Endothelial cell of umbilical vein (primary cell): Measurements from ENCODE around the gene CCR2. TPM values are rescaled to one million over a fixed set of nuclear protein-coding genes. Genes with fewer than 3 reads are reported as not detected.
"Not testable (repeated sequence)": the region's sequence is repeated elsewhere in the genome, so short reads cannot be mapped to it uniquely, and the experiment has no call there.

ENCODE experiments used
- BruUV-seq: library from RNA; stranded (reverse); fragments of 400-500 nt; replicated peaks from 2 replicates; lab custom pipeline; 2021; lab: Mats Ljungman, UMichigan
- CTCF ChIA-PET: fragments of 300-600, 350-600 bp; sonication (Branson Sonifier 250); formaldehyde crosslinking; loops from one replicate; lab custom pipeline; 2021; ENCODE audit warnings: antibody characterized with exemption, inconsistent platforms; lab: Charles Lee
- POLR2A ChIA-PET: fragments of 300-600, 350-600 bp; sonication (Branson Sonifier 250); formaldehyde crosslinking; loops from one replicate; lab custom pipeline; 2021; ENCODE audit warnings: antibody characterized with exemption, inconsistent platforms; lab: Charles Lee
- DNase-seq: peaks from one replicate; pipeline ENCODE4 v3.0.0-alpha.2; 2011; ENCODE audit warnings: low read depth, low spot score
- FAIRE-seq: peaks from 2 replicates; lab custom pipeline; 2011; peaks lifted over from hg19 to GRCh38; lab: Jason Lieb, UNC
- H2AFZ ChIP-seq: 2 replicates; pipeline ENCODE4 v1.6.0; 2012; ENCODE audit warnings: low read depth, low read length, control low read depth, inconsistent platforms
- H3K27ac ChIP-seq: 2 replicates; pipeline ENCODE4 v1.5.1; 2011; ENCODE audit warnings: low read depth, mild to moderate bottlenecking, control low read depth, low read length, moderate library complexity; ENCODE audit not compliant: insufficient read depth
- H3K27me3 ChIP-seq, 2 experiments: 2 replicates each; pipeline versions ENCODE4 v1.6.0 to v1.6.1; 2011; ENCODE audit warnings: low read length in 2 of 2, mixed read lengths in 1 of 2; ENCODE audit not compliant: control insufficient read depth in 2 of 2, insufficient read depth in 2 of 2
- H3K36me3 ChIP-seq, 2 experiments: 2 replicates in 1 of 2; 3 replicates in 1 of 2; pipeline ENCODE4 v1.5.1; 2011; ENCODE audit warnings: low read length in 2 of 2, mild to moderate bottlenecking in 1 of 2, moderate library complexity in 1 of 2; ENCODE audit not compliant: control insufficient read depth in 2 of 2, insufficient read depth in 2 of 2; ENCODE audit errors: extremely low read depth in 1 of 2
- H3K4me1 ChIP-seq: 3 replicates; pipeline ENCODE4 v1.5.1; 2011; ENCODE audit warnings: mild to moderate bottlenecking, low read length; ENCODE audit not compliant: control insufficient read depth, insufficient read depth; ENCODE audit errors: extremely low read depth
- H3K4me2 ChIP-seq: 2 replicates; pipeline ENCODE4 v1.6.1; 2011; ENCODE audit warnings: low read length, control low read depth, mixed read lengths; ENCODE audit not compliant: insufficient read depth
- H3K4me3 ChIP-seq, 3 experiments: fragments of 200-600 bp in 1 of 3; sonication (generic), shearing (Covaris generic) in 1 of 3; replicated peaks in 1 of 3; 2 replicates each; pipeline ENCODE4 v1.5.1; 2011 to 2016; ENCODE audit warnings: control low read depth in 3 of 3, low read length in 3 of 3, mild to moderate bottlenecking in 2 of 3, inconsistent platforms in 1 of 3, low read depth in 1 of 3, moderate library complexity in 1 of 3; ENCODE audit not compliant: insufficient read depth in 1 of 3
- H3K79me2 ChIP-seq: 2 replicates; pipeline ENCODE4 v1.6.0; 2012; ENCODE audit warnings: low read length, inconsistent platforms; ENCODE audit not compliant: control insufficient read depth, insufficient read depth
- H3K9ac ChIP-seq: replicated peaks from 2 replicates; pipeline ENCODE3; 2011; ENCODE audit warnings: low read length, control low read depth; ENCODE audit not compliant: insufficient read depth; ENCODE audit errors: extremely low read depth
- H3K9me1 ChIP-seq: replicated peaks from 3 replicates; pipeline ENCODE4 v1.6.0; 2011; ENCODE audit warnings: mild to moderate bottlenecking, low read length; ENCODE audit not compliant: control insufficient read depth, insufficient read depth; ENCODE audit errors: extremely low read depth
- H3K9me3 ChIP-seq: replicated peaks from 2 replicates; pipeline ENCODE4 v1.5.1; 2012; ENCODE audit warnings: low read length, inconsistent platforms; ENCODE audit not compliant: control insufficient read depth, insufficient read depth
- H4K20me1 ChIP-seq: replicated peaks from 2 replicates; pipeline ENCODE3; 2011; ENCODE audit warnings: mild to moderate bottlenecking, low read length; ENCODE audit not compliant: control insufficient read depth, insufficient read depth; ENCODE audit errors: extremely low read depth
- EZH2 ChIP-seq: IDR thresholded peaks from 2 replicates; pipeline ENCODE4 v1.6.1; 2012; ENCODE audit warnings: borderline replicate concordance, low read depth, mild to moderate bottlenecking, moderate library complexity, low read length, inconsistent platforms; ENCODE audit not compliant: severe bottlenecking
- FOS ChIP-seq: IDR thresholded peaks from 2 replicates; pipeline ENCODE4 v1.6.1; 2011; ENCODE audit warnings: mild to moderate bottlenecking, low read length, moderate library complexity, borderline replicate concordance; ENCODE audit not compliant: insufficient read depth
- GATA2 ChIP-seq: IDR thresholded peaks from 2 replicates; pipeline ENCODE4 v1.7.0; 2011; ENCODE audit warnings: low read depth, mild to moderate bottlenecking, moderate library complexity, mixed read lengths, low read length; ENCODE audit not compliant: insufficient read length, insufficient read depth
- JUN ChIP-seq: IDR thresholded peaks from 2 replicates; pipeline ENCODE4 v1.6.1; 2011; ENCODE audit warnings: borderline replicate concordance, low read depth; ENCODE audit not compliant: insufficient read length, insufficient read depth
- MAX ChIP-seq: IDR thresholded peaks from 2 replicates; pipeline ENCODE4 v1.6.1; 2011; ENCODE audit not compliant: insufficient read depth, insufficient read length
- MYC ChIP-seq: IDR thresholded peaks from one replicate; pipeline ENCODE4 v1.6.1; 2011; ENCODE audit warnings: mild to moderate bottlenecking, low read depth, low read length
- POLR2A ChIP-seq: IDR thresholded peaks from 2 replicates; pipeline ENCODE4 v1.6.1; 2012; ENCODE audit warnings: low read depth, mild to moderate bottlenecking, control low read depth, low read length
- POLR2AphosphoS5 ChIP-seq: IDR thresholded peaks from 2 replicates; pipeline ENCODE4 v1.6.1; 2012; ENCODE audit warnings: low read depth, mild to moderate bottlenecking, control low read depth, low read length, moderate library complexity; ENCODE audit not compliant: insufficient read depth
- dilution Hi-C: fragments of 300-500 bp; cut with MboI; formaldehyde crosslinking; loops from one replicate; pipeline ENCODE4 v1.15.0; 2019; ENCODE audit warnings: low sequenced_read_pairs; ENCODE audit not compliant: extremely low pct_ligation_motif_present
- intact Hi-C: fragments of 100-400 bp; cut with micrococcal nuclease; formaldehyde crosslinking; loops from one replicate; pipeline ENCODE4 v1.10.0; 2022
- polyA plus RNA-seq, 4 experiments: library from polyadenylated mRNA; depleted of rRNA in 3 of 4; stranded (reverse) in 3 of 4; unstranded in 1 of 4; fragments of >200 nt; gene quantifications; 2 replicates each; pipeline versions ENCODE4 v1.2.1 to v1.2.3, GENCODE V29; 2011 to 2012; ENCODE audit warnings: missing spikeins in 1 of 4
- total RNA-seq: library from RNA; stranded (reverse); gene quantifications from 2 replicates; pipeline ENCODE4 v1.2.3, GENCODE V29; 2021
- TF ChIP-seq, protein P1 (sequence below), 2 donors: IDR thresholded peaks; 1 replicate in 1 of 2; 2 replicates in 1 of 2; pipeline ENCODE4 v1.5.1; 2011; ENCODE audit warnings: low read length in 2 of 2, mild to moderate bottlenecking in 2 of 2, moderate library complexity in 2 of 2, control low read depth in 1 of 2, inconsistent platforms in 1 of 2, low read depth in 1 of 2; ENCODE audit not compliant: insufficient read depth in 1 of 2; ENCODE audit errors: extremely low read depth in 1 of 2

CCR2 gene
- total and polyA plus RNA-seq, 2 donors (not counting 3 experiments of a cell fraction or from before 2014, with no cell fraction given): not detected

GRCh38 chr3:46330676-46331075 lies 23.2 kb upstream of the CCR2 start:
- H3K9me3 ChIP-seq, DNase-seq, H3K9me1 ChIP-seq, intact Hi-C loops, dilution Hi-C loops, H3K79me2 ChIP-seq, BruUV-seq, H3K4me2 ChIP-seq, H3K27ac ChIP-seq, H3K36me3 ChIP-seq, FAIRE-seq, H3K4me3 ChIP-seq, H2AFZ ChIP-seq, H3K9ac ChIP-seq, H3K4me1 ChIP-seq, H3K27me3 ChIP-seq, CTCF ChIA-PET, POLR2A ChIA-PET, H4K20me1 ChIP-seq: not testable (repeated sequence)

DNA sequence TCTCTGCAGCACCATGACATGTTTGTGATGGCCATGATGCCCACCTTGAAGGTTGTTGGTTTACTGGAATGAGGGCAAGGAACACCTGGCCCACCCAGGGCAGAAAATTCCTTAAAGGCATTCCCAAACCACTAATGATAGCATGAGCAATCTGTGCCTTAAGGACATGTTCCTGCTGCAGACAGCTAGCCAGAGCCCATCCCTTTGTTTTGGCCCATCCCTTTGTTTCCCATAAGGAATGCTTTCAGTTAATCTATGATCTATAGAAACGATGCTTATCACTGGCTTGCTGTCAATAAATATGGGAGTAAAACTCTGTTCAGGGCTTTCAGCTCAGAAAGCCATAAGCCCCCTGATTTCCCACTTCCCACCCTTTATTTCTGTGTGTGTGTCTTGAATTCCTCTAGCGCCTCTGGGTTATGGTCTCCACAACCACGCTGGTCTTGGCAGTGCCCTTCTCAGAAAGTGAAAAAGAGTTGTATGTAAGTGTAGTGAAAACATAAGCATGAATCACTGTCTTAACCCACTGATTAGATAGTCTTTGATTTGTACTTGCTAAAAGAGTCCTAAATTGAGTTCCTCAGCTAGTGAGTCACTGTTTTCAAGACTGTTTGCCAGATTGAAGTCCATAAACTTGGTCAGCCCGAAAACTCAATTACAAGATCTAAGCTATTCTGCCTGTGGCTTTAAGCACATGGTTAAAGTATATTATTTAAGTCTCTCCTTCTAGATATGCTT lies 19.0 kb upstream of the CCR2 start:
- no peaks in the 10 kb centered on the region for H3K79me2 ChIP-seq
- FAIRE-seq (no peak), DNase-seq (no peak)
- peaks cover 0 to 1% of the 10 kb centered on the region in 2 experiments for H3K27me3 ChIP-seq
- intact Hi-C loops (no loop called here), dilution Hi-C loops (no loop called here)
- no peaks in the 10 kb centered on the region for H3K9me3 ChIP-seq
- H3K4me2 ChIP-seq: no peak overlapping the region
- CTCF ChIA-PET: no interaction called here
- no peak overlapping the region for H2AFZ ChIP-seq
- H3K9me1 ChIP-seq: no peaks in the 10 kb centered on the region
- H4K20me1 ChIP-seq: no peaks in the 10 kb centered on the region
- BruUV-seq: no TSS peak
- no peak for TF ChIP-seq MYC
- TF ChIP-seq FOS: no peak
- TF ChIP-seq MAX: no peak
- TF ChIP-seq JUN: no peak
- no peak for TF ChIP-seq POLR2A
- TF ChIP-seq, protein P1, sequence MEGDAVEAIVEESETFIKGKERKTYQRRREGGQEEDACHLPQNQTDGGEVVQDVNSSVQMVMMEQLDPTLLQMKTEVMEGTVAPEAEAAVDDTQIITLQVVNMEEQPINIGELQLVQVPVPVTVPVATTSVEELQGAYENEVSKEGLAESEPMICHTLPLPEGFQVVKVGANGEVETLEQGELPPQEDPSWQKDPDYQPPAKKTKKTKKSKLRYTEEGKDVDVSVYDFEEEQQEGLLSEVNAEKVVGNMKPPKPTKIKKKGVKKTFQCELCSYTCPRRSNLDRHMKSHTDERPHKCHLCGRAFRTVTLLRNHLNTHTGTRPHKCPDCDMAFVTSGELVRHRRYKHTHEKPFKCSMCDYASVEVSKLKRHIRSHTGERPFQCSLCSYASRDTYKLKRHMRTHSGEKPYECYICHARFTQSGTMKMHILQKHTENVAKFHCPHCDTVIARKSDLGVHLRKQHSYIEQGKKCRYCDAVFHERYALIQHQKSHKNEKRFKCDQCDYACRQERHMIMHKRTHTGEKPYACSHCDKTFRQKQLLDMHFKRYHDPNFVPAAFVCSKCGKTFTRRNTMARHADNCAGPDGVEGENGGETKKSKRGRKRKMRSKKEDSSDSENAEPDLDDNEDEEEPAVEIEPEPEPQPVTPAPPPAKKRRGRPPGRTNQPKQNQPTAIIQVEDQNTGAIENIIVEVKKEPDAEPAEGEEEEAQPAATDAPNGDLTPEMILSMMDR (IDR thresholded peaks at IDR 0.05; ENCODE audit: extremely low read depth in 1 of 2, insufficient read depth in 1 of 2, low read depth in 1 of 2, low read length in 2 of 2): no peak
- TF ChIP-seq GATA2: no peak
- no peak for TF ChIP-seq POLR2AphosphoS5
- no peak for TF ChIP-seq EZH2
- no peaks in the 10 kb centered on the region for H3K4me1 ChIP-seq
- H3K27ac ChIP-seq: no peak overlapping the region
- H3K4me3 ChIP-seq: no peak overlapping the region
- H3K9ac ChIP-seq: no peak overlapping the region
- H3K36me3 ChIP-seq: no peaks in the 10 kb centered on the region
- POLR2A ChIA-PET: no interaction called here
